ENCODE measurements around the gene DYNLL1. TPM values are rescaled to one million over a fixed set of nuclear protein-coding genes. Genes with fewer than 3 reads are reported as not detected.
"Not testable (repeated sequence)": the region's sequence is repeated elsewhere in the genome, so short reads cannot be mapped to it uniquely, and the experiment has no call there.

Gene DYNLL1
- polyA plus RNA-seq, 4 donors, result 492 to 541 (median 519) TPM

DNA sequence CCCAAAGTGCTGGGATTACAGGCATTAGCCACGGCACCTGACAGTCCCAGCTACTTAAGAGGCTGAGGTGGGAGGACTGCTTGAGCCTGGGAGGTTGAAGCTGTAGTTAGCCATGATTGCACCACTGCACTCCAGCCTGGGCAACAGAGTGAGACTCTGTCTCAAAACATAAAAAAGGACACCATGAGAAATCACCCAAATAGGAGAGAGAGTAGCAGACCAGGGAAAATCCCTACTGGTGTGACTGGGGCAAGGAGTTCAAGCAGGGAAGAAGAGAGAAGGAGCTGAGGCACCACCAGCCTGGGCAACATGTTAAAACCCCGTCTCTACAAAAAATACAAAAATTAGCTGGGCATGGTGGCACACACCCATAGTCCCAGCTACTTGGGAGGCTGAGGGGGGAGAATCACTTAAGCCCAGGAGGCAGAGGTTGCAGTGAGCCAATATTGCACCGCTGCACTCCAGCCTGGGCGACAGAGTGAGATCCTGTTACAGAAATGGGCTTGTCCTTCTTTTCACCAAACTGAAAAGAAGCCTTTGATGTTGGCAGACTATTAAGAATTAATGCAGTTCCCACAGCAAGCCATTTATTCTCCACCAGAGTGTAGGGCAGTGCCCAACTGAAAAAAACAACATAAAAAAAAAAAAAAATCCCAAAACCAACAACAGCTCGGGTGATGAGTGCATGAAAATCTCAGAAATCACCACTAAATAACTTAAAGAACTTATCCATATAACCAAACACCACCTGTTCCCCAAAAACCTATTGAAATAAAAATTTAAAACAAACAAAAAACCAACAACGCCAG, 21.9 kb upstream of the DYNLL1 start:
- DNase-seq (ENCODE audit: low read depth in 4 of 4, low spot score in 3 of 4), result no peak

DNA sequence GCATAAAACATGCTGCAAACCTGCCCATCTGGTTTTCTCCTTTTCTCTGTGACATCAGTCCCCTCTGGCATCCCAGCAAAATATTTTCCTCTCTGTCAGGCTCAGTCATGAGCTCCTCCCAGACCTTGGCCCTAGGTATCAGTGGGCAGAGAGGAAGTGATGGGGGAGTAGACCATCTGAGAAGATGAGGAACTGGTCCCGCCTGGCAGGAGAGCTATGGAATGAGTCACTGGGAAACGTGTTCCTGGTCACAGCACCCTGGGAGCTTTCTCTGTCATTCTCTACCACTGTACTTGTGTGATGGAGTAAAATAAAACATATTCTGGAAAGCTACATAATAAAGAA, 21.3 kb upstream of the DYNLL1 start:
- DNase-seq (ENCODE audit: low read depth in 4 of 4, low spot score in 3 of 4), result no peak

DNA sequence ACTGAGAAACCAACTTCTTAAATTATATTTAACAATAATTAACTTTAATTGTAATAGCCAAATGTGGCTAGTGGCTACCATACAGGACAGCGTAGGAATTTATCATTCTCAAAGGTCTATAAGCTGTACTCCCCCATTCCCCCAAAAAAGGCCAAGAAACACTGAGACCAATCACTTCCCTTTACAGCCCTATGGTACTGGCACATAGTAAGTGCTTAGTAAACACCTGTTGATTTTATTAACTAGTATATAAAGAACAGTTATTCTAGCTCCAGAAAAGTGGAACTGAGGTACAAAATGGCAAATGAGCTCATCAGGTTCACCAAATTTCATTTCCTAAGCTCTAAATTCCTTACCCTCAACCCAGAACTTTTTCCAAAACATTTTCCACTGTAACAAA, 20.3 kb upstream of the DYNLL1 start:
- no peak for DNase-seq (ENCODE audit: low read depth in 4 of 4, low spot score in 3 of 4)

- DNase-seq (ENCODE audit: low read depth in 4 of 4, low spot score in 3 of 4), result no peak
These were observed 16.5 kb upstream of the DYNLL1 start for GRCh38 chr12:120479458-120479857.

DNA sequence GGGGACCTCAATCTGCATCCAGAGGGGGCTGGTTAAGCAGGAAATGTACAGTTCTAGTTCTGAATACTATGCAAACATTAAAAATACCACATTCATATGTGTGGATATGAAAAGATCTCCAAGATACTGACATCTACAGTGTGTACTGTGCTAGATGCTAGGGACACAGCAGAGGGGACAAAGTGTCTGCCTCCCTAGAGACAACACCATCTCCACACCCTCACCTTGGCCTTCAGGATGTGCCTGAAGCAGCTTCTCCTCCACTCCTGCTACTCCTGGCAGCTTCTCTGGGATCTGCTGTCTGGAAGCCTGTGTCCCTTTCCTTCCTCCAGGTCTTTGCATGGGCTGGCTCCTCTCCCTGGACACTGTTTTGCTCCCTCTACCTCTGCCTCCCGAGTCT, 15.7 kb upstream of the DYNLL1 start:
- no peak for DNase-seq (ENCODE audit: low read depth in 4 of 4, low spot score in 3 of 4)

DNA sequence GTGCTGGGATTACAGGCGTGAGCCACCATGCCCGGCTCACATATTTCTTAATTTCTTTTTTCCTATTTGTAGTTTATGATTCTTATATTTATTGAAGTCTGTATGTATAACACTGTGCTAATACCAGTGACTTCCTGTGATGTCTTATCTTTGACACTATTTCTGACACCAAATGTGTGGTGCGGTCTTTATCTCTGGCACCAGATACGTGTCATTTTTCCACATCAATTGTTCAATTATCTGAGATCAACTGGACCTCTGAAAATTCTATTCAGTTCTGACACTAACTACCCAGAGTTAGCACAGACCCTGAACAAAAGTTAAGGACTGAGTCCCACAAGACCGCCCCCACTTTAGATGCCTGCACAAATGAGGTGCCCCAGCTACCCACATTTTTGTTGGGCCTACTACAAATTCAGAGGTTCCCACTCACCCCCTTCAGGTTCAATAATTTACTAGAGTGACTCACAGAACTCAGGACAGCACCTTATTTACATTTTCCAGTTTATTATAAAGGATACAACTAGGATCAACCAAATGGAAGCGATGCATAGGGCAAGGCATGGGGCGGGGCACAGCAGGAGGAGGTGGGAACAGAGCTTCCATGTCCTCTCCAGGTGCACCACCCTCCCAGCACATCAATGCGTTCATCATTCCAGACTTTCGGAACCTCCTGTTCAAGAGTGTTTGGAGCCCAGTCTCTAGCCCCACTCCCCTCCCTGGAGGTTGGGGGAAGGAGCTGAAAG, 14.7 kb upstream of the DYNLL1 start:
- DNase-seq (ENCODE audit: low read depth in 4 of 4, low spot score in 3 of 4), result no peak

DNA sequence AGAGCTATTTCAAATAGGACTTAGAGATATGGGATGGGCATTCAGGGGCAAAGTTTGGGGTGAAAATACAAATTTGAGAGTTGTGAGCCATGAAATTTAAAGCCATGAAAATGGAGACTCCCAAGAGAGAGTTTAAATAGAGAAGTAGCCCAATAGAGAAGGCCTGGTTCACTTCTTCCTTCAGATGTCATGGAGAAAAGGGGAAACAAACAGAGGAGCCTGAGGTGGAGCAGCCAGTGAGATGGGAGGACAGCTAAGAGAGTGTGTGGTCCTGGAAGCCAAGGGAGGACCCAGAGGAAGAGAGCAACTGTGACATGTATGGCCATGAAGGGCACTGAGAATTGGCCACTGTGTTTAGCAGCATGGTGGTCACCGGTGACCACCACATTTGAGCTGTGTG, 12.3 kb upstream of the DYNLL1 start:
- DNase-seq (ENCODE audit: low read depth in 4 of 4, low spot score in 3 of 4), result no peak

GRCh38 chr12:120485961-120486881, 9.7 kb upstream of the DYNLL1 start:
- DNase-seq (ENCODE audit: low read depth in 4 of 4, low spot score in 3 of 4), result no peak

GRCh38 chr12:120487552-120487951, 8.4 kb upstream of the DYNLL1 start:
- not testable (repeated sequence) for DNase-seq (ENCODE audit: low read depth in 4 of 4, low spot score in 3 of 4)

- DNase-seq (ENCODE audit: low read depth in 4 of 4, low spot score in 3 of 4), result no peak
These were observed 7.8 kb upstream of the DYNLL1 start for GRCh38 chr12:120488057-120488640.

DNA sequence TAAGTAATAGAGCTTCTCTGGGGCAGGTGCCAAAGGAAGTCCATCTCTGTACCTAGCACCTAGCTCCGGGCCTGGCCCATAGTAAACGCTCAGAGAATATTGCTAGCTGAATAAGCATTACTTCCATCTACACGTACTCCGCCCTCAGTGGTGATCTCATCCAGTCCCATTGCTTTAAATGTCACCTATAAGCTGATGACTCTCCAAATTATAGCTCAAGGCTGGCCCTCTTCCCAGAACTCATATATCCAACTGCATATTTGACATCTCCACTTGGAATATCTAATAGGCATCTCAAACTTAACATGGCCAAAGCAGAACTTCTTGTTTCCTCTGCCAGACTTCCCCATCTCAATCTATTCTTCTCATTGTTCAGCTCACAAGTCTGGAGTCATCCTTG, 6.9 kb upstream of the DYNLL1 start:
- no peak for DNase-seq (ENCODE audit: low read depth in 4 of 4, low spot score in 3 of 4)

DNA sequence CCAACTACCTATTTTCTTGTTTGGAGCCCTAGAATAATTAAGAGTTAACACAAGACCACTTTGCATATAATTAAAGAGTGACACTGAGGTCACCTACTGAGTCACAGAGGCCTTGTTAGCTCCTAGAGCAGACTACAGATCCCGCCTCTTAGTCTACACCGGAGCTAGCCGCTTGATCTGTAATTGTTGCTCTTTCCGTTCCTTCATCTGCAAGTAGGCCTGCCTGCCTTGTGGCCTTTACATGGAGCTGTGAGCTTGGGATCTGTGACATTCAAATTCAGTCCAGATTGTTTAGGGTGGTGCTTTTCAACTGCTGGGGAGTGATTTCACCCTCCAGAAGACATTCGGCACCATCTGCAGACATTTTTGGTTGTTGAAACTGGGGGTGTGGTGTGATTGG, 5.6 kb upstream of the DYNLL1 start:
- no peak for DNase-seq (ENCODE audit: low read depth in 4 of 4, low spot score in 3 of 4)

DNA sequence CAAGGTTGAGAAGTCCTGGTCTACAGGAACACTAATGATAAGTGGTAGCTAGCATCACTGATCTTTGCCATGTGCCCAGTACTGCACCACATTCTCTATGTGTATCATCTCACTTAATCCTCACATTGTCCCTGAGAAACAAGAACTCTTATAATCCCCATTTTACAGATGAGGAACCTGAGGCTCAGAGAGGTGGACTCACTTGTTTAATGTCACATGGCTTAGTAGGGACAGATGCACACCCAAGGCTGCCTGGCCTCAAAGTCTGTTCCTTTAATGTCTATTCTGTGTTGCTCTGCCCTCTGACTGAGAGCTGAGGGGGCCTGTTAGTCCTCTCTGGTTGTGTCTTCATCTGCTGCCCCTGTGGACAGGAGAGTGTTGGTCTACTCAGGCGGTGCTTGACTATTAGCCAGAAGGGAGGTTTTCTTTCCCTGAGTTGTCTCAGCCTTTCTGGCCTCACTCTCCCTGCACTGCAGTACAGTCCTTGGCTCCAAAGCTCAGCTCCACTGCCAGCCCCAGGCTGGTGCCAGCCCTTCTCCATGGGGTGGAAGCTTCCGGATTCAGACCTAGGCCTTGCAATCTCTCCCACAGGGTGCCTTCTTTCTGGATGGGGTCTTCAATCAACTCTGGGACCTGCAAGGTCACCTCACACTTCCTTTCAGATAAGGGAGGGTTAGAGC, 4.9 kb upstream of the DYNLL1 start:
- DNase-seq (ENCODE audit: low read depth in 4 of 4, low spot score in 3 of 4), result no peak

- no peak for DNase-seq (ENCODE audit: low read depth in 4 of 4, low spot score in 3 of 4)
These were observed 655 bp upstream of the DYNLL1 start for GRCh38 chr12:120495186-120495730.

- DNase-seq (ENCODE audit: low read depth in 4 of 4, low spot score in 3 of 4), result no peak
These were observed 764 bp downstream of the DYNLL1 start for GRCh38 chr12:120496413-120497340.

DNA sequence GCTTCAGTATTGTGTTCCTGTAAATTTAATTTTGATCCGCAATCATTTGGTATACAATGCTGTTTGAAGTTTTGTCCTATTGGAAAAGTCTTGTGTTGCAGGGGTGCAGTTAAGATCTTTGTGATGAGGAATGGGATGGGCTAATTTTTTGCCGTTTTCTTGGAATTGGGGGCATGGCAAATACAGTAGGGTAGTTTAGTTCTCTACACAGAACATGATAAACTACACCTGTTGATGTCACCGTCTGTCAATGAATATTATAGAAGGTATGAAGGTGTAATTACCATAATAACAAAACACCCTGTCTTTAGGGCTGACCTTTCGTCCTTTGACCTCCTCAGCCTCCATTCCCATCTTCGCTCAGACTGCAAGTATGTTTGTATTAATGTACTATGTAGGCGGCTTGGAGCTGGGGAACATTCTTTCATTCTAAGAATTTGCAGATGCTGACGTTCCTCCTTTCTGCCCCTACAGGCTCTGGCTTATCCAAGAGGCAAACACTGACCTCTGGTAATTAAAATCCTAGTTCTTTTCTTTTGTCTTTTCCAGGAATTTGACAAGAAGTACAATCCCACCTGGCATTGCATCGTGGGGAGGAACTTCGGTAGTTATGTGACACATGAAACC, 1.7 kb downstream of the DYNLL1 start:
- no peak for DNase-seq (ENCODE audit: low read depth in 4 of 4, low spot score in 3 of 4)

- no peak for DNase-seq (ENCODE audit: low read depth in 4 of 4, low spot score in 3 of 4)
These were observed 3.1 kb downstream of the DYNLL1 start for GRCh38 chr12:120498870-120499515.

- DNase-seq (ENCODE audit: low read depth in 4 of 4, low spot score in 3 of 4), result no peak
These were observed 4.7 kb downstream of the DYNLL1 start for GRCh38 chr12:120500581-120500980.
